GM19193 (cell line): ENCODE results near the gene PDGFA.

Experiments
- POLR2A ChIP-seq: IDR thresholded peaks from 4 replicates; pipeline ENCODE4 v1.6.1; 2011; ENCODE audit not compliant: insufficient read depth, insufficient read length; ENCODE audit errors: extremely low read depth

The PDGFA gene

DNA sequence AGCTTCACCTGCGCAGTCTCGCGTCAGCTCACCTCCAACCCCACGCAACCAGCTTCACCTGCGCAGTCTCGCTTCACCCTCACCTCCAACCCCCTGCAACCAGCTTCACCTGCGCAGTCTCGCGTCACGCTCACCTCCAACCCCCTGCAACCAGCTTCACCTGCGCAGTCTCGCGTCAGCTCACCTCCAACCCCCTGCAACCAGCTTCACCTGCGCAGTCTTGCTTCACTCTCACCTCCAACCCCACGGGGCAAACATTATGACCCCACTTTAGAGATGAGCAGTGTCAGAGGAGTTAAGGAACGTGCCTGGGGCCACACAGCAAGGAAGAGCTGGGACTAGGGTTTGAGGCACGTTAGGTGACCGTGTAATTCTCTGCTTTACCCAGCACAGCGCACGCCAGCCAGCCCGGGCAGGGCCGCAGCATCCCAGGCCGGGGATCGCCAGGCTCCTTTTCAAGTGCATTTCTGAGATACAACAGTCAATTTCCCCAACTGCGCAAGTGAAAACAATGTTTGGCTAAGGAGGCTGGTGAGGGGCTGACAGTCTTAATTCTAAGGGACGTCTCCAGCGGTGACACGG is 22.6 kb upstream of the PDGFA start:
- TF ChIP-seq POLR2A, result no peak

DNA sequence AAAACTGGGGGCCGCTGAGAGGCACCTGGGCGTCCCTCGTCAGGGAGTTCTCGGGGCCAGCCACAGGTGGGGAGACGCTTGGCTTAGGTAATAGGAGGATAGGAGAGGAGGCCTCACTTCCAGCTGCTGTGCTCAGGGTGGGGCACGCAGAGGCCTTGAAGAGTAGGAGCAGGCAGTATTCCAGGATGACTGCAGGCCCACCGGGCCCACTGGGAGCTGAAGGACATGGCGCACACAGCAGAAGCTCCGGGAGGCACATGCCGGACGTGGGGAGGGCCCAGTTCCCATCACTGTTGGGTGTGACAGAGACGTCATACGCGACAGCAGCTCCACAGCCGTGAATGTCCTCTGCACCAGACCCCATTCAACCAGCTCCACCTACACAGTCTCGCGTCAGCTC is 22.0 kb upstream of the PDGFA start:
- TF ChIP-seq POLR2A, result no peak

DNA sequence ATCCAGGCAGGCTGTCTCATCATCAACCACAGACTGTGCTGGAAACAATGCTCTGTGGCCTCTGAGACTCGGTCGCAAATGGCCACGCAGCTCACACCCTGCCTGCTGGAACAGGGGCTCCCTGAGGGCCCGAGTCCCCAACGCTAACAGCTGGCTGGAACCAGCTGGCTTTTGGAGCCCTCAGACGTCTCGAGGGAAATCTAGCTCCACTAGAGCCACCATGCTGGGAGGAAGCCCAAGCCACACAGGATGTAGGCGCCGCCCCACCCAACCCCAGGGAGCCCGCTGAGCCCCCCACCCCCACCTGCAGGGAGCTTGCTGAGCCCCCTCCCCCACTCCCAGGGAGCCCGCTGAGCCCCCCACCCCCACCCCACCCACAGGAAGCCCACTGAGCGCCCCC is 21.4 kb upstream of the PDGFA start:
- TF ChIP-seq POLR2A, result no peak

DNA sequence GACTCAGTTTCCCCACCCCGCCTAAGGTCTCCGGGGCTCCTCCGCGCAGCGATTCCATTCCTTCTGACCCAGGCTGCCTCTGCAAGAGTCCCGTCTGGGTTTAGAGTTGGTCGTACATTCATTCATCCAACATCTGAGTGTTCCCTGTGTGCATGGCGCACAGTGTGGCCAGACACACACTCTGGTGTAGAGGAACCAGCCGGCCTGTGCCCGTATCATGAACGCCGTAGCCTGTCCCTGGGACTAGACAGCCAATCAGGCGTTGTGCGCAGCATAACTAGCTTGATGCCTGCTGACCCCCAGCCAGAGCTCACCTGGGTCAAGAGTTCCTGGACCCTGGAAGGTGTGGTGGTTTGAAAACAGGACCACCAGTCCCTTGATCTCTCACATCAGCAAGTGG is 20.9 kb upstream of the PDGFA start:
- no peak for TF ChIP-seq POLR2A

DNA sequence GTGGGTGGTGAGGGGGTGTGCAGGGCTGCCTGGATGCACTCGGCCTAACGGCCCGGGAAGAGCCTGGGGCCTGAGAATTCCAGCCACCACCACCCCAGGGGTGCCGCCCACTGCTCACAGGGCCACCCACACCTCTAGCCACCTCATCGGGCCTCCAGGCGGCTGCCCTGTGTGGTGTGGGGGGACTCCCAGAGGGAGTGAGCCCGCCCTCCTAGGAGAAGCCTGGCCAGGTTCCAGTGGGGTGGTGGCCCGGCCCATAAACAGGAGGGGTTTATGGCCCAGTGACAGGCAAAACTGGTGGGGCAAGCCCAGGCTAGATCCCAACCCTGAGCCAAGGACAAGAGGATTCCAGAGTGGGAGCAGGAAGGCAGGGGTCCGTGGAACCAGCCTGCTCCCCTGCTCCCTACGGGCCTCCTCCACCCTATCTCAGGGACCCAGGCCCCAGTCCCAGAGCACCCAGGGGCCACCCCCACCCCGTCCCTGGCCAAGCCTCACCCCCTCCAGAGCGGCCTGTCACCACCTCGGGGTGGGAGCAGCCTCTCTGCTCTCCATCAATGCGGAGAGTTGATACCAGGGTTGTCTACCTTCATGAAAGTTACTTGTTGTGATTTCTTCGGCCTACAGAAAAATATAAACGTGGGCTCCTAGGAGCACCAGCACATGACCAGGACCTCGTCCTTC is 20.2 kb upstream of the PDGFA start:
- TF ChIP-seq POLR2A, result no peak

DNA sequence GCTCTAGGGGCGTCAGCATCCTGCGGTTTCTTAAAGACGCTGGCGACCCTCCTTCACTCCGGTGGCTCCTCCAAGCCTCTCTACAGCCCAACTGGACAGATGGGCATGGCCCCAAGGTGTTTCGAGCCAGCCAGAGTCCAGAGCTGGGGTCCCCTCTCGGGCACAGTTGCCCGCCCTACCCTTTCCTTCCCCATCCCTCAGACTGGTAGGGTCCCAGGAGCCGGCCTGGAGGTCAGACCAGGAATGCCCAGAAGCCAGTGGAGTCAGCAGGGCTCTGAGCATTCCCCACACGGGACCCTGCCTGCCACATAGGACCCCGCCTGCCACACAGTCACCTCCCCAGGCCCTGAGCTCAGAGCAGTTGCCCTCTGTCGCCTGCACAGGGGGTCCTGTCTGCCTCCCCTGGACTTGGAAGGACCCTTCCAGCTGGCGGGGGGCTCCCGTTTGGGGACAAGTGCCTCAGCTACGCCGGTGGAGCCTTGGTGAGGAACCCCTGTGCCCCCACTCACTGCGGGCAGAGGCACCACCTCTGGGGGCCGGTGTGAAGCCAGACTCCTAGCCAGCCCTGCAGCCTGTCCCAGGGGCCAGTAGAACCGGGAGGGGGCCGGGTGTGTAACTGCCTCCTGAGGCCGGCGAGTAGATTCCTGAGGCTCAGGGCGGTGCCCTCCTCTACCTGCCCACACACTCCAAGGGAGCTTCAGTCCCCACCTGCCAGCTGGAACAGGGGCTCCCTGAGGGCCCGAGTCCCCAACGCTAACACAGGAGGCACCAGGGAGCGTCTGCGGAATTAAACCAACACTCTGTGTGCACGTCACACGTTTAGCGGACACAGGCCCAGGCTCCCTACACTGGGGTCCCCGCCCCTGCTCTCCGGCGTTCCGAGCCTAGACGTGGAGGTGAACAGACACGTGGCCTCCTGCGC is 19.4 kb upstream of the PDGFA start:
- no peak for TF ChIP-seq POLR2A

DNA sequence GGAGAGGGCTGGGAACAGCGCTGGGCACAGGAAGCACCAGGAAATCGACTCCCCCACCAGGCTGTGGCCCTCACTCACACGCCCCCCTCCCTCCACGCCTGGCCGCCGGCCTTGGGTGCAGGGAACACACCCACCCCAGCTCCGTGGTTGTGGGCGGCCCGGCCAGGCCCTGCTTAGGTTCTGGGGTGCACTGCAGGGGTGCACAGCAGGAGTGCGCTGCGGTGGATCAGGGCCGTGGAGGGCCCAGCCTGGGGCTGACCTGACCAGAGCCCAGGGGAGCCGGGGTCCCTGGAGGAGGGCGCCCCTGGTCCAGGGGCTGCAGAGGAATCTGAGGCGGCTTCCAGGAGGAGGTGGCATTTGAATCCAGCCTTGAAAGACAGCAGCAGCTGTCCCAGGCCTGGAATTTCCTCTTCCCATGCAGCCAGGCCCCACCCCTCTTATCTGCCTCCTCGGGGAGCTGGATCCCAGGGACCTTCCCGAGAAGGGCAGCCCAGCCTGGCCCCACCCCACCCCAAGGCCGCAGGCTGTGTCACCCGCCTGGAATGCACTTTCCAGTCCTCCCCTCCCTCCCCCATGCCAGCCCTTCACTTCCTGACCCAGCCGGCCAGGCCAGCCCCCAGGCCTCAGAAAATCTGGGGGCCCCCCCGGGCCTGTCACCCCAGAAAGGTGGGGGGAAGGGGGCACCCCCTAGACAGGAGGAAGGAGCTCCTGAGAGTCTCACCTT is 18.4 kb upstream of the PDGFA start:
- TF ChIP-seq POLR2A, result no peak

DNA sequence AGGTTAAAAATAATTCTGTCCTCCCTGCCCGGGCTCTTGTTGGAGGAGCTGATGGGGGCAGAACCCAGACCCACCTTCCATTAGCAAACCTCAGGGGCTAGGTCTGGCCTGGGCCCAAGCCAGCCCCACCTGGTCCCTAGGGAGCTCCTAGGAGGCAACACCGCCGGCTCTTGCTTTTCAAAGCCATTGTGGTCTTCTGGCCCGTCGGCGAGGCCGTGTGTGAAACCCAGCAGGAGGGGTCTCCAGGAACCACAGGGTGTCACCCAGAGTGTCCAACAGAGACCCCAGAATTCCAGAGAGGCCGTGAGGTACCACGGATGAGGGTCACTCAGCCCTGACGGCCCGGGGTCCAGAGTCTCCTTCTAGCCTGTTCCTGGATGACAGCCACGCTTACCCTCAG is 16.6 kb upstream of the PDGFA start:
- TF ChIP-seq POLR2A, result no peak

DNA sequence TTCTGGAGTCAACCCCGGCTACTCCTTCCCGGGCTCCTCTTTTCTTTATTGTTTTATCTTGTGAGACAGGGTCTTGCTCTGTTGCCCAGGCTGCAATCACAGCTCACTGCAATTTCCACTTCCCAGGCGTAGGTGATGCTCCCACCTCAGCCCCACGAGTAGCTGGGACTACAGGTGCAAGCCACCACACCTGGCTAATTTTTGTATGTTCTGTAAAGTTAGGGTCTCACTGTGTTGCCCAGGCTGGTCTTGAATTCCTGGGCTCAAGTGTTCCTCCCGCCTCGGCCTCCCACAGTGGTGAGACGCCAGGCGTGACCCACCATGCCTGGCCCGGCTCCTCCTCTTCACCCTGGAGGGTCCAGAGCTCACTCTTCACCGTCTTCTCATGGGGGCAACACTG is 15.3 kb upstream of the PDGFA start:
- no peak for TF ChIP-seq POLR2A

DNA sequence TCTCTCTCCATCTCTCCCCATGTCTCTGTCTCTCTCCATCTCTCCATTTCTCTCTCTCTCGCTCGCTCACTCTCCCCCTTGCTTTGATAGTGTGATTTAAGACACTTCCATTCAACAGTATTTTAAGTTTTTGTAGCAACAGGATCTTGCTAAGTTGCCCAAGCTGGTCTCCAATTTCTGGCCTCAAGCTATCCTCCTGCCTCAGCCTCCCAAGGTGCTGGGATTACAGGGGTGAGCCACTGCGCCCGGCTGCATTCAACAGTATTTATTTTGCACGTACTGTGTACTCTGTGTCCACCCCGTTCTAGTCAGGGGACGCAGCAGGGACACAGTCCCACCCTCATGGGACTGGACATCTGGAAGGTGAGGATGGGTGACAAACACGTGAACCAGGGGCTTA is 14.4 kb upstream of the PDGFA start:
- TF ChIP-seq POLR2A, result no peak

DNA sequence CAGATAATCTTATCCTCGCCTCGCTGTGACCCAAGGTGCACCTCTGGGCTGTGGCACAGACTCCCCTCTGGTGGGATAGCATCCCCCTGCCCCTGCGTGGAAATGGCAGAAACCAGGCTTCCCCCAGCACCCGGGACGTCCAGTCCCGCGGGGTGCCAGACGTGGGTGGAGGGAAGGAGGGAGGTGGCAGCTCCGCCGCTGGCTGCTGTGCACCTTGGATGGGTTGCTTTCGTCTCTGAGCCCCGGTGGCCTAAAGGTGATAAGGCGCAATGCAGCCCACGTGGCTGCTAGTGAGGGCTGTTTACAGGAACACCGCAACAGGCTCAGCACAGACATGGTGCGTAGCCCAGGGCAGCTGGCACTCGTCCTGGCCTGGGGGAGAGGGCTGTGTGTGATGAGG is 13.6 kb upstream of the PDGFA start:
- TF ChIP-seq POLR2A, result no peak

DNA sequence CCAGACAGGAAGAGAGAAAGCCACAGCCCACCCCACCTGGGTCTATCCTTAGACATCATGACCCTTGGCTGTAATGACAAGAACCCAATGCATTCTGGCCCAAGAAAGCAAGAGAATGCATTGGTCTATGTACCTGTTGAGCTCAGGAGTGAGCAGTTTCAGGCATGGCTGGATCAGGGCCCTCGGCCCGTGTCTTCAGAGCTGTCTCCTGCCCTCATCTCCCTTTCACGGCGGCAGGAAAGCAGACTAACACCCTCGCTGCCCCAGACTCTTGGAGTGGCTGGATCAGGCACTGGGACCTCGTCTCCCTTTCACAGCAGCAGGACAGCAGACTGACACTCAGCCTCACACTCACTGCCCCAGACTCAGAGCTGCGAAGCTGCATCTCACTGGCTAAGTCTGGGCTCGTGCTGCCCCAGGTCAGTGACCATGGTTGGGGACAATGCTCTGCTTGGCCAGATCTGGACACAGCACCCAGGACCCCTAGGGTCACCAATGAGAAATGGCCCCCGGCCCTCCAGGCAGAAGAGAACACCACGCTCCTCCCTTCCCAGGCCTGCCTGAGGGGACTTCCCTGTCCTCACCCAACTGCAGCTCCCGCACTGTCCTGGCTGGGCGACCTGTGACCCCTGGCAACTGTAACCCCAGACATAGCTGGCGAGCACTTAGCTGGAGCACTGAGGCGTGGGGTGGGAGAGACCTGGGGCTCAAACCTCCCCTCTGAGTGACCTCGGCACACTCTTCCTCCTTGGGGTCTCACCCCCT is 12.9 kb upstream of the PDGFA start:
- TF ChIP-seq POLR2A, result no peak

DNA sequence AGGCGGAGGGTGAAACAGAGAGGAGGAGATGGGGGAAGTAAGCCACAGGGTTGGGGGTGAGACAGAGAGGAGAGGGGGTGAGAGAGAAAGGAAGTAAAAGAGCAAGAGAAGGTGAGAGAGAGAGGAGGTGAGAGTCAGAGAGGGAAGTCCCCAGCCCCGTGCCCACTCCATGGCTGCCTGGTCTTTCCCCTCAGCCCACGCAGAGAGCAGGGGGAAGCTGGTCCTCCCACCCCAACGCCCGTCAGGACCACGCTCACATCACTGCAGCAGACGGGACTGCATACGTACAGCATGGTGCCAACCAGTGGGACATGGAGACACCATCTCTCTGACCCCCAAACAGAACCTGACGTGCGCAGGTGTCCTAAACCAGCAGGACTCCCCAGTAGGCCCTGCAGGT is 12.1 kb upstream of the PDGFA start:
- TF ChIP-seq POLR2A, result no peak

DNA sequence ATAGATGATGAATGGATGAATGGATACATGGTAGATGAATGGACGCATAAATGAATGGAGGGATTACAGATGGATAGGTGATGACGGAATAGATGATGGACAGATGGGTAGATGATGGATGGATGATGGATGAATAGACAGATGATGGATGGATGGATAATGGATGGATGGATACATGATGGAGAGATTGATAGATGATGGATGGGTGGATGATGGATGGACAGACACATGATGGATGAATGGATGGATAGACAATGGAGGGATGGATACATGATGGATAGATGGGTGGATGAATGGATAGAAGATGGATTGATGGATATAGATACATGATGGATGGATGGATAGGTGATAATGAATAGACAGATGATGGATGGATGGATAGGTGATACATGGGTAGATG is 8.8 kb upstream of the PDGFA start:
- no peak for TF ChIP-seq POLR2A

DNA sequence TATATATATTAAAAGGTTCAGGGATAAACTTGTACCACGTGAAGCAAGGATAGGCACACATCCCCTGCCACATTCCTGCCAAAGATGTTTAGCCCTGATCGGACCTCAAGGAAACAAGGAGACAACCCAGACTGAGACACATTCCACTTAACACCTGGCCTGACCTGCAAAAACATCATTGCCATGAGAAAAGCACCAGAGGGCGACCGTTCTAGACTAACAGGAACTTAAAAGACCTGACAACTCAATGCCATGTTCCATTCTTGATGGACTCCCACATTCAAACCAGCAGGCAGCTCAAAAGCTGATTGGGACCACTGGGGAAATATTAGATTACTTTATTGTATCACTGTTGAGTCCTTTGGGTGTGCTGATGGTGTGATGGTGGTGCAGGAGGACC is 8.1 kb upstream of the PDGFA start:
- no peak for TF ChIP-seq POLR2A

DNA sequence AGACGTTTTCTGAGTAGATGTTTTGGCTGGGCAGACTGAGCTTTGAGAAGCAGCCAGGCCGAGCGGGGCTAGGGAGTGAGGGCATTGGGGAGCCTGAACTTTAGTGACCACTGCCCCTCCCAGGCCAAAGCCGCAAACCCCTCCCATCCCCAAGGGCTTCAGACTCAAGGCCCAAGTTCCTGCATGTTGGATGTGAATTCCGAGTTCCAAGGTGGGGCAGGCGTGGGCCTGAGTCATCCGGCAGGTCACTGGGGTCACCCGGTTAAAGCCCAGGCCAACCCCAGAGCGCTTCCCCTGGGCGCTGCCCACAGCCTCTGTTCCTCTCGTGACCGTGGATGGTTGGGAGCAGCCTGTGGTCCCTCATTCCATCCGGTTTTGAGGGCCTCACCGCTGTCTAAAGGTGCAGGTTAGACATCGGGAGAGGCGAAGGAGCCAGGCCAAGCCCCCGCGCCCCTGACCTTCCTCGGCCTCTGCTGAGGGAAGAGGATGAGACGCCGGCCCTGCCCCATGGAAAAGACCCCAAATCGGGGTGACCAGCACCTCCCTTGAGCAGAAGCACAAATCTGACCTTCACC is 6.9 kb upstream of the PDGFA start:
- no peak for TF ChIP-seq POLR2A
